Esophagus squamous epithelium (tissue), 5 donors: ENCODE results near the gene UBR2. TPM values are rescaled to one million over a fixed set of nuclear protein-coding genes. Genes with fewer than 3 reads are reported as not detected.

ENCODE experiments used
- DNase-seq: peaks from one replicate; lab custom pipeline; 2025; lab: John Stamatoyannopoulos, UW
- H3K27ac ChIP-seq, 4 donors: fragments of 200-600 bp; sonication (generic); one replicate each; pipeline ENCODE4 v1.5.1; 2016 to 2019; ENCODE audit warnings: mild to moderate bottlenecking in 1 of 4
- H3K27me3 ChIP-seq, 4 donors: fragments of 200-600 bp; sonication (generic); 1 replicate in 3 of 4; 2 replicates in 1 of 4; pipeline versions ENCODE4 v1.5.1 to v1.6.0; 2017 to 2021; ENCODE audit warnings: antibody characterized with exemption in 1 of 4
- H3K36me3 ChIP-seq, 3 donors: fragments of 200-600 bp; sonication (generic); one replicate each; pipeline ENCODE4 v1.5.1; 2016 to 2019
- H3K4me1 ChIP-seq, 3 donors: fragments of 200-600 bp; sonication (generic); one replicate each; pipeline ENCODE4 v1.5.1; 2017 to 2019
- H3K4me3 ChIP-seq, 4 donors: fragments of 200-600 bp; sonication (generic); 1 replicate in 3 of 4; 2 replicates in 1 of 4; pipeline ENCODE4 v1.5.1; 2016 to 2019; ENCODE audit warnings: mild to moderate bottlenecking in 2 of 4, moderate library complexity in 1 of 4
- H3K9me3 ChIP-seq, 3 donors: fragments of 200-600 bp; sonication (generic); one replicate each; pipeline ENCODE4 v1.5.1; 2016 to 2019
- CTCF ChIP-seq, 6 experiments: fragments of 450-650 bp in 4 of 6; fragments of 200-600 bp in 2 of 6; sonication (generic) in 2 of 6; IDR thresholded peaks; one replicate each; pipeline ENCODE4 v1.5.1; 2016 to 2019; ENCODE audit warnings: antibody characterized with exemption in 6 of 6, mild to moderate bottlenecking in 4 of 6, moderate library complexity in 4 of 6
- POLR2A ChIP-seq, 4 donors: fragments of 450-650 bp; IDR thresholded peaks; one replicate each; pipeline ENCODE4 v1.6.1; 2017; ENCODE audit warnings: antibody characterized with exemption in 4 of 4, mild to moderate bottlenecking in 4 of 4, moderate library complexity in 3 of 4
- WGBS, 2 donors: methylation state at CpG; one replicate each; pipeline ENCODE4 v1.1.5; 2018; 5-methylcytosine and 5-hydroxymethylcytosine counted together
- intact Hi-C: fragments of 100-400 bp; cut with DNase I; formaldehyde crosslinking; loops from one replicate; pipeline ENCODE4 v1.15.0; 2022
- total RNA-seq, 4 donors: library from RNA; depleted of rRNA; stranded (reverse); fragments of >200 nt; gene quantifications; one replicate each; pipeline ENCODE4 v1.1.0, GENCODE V29; 2016
- donor health status: DM: yes; HTN: yes; CAD: no.

UBR2 gene
- total RNA-seq, 4 donors from 2014 or later = 14.0 to 25.9 (median 20.4) TPM

GRCh38 chr6:42710316-42710715 is 146.5 kb downstream of the UBR2 start:
- Histone ChIP-seq H3K4me1 (peaks cover 0 to under 1% (median 0%) of the 10 kb centered on the region in 3 donors), H3K4me3 (no peak overlapping the region), H3K27me3 (no peaks in the 10 kb centered on the region), H3K27ac (no peak overlapping the region), H3K36me3 (no peaks in the 10 kb centered on the region), H3K9me3 (peaks cover 0 to 12% (median 0%) of the 10 kb centered on the region in 3 donors)
- intact Hi-C loops = no loop called here
- TF ChIP-seq CTCF (IDR thresholded peaks at IDR 0.05) (no peak), POLR2A (IDR thresholded peaks at IDR 0.05) (no peak)
- WGBS, 2 donors = 54 to 81% methylated on average over 5 to 9 of the region's 9 CpGs
- no peak for DNase-seq

GRCh38 chr6:42711930-42712329 is 148.1 kb downstream of the UBR2 start:
- Histone ChIP-seq H3K27me3 (no peaks in the 10 kb centered on the region), H3K4me1 (no peaks in the 10 kb centered on the region), H3K4me3 (no peak overlapping the region), H3K36me3 (no peaks in the 10 kb centered on the region), H3K9me3 (peaks cover 0 to 12% (median 0%) of the 10 kb centered on the region in 3 donors), H3K27ac (no peak overlapping the region)
- WGBS, 2 donors = 83 to 90% methylated on average over 5 of the region's 5 CpGs
- no peak for DNase-seq
- TF ChIP-seq POLR2A (IDR thresholded peaks at IDR 0.05) (no peak), CTCF (IDR thresholded peaks at IDR 0.05) (no peak)
- intact Hi-C loops = no loop called here

- H3K4me1 ChIP-seq = no peaks in the 10 kb centered on the region
- no peak overlapping the region for H3K27ac ChIP-seq
- no peak for DNase-seq
- TF ChIP-seq CTCF (IDR thresholded peaks at IDR 0.05) (no peak), POLR2A (IDR thresholded peaks at IDR 0.05) (no peak)
- 53 to 58% methylated on average over 4 of the region's 4 CpGs for WGBS, 2 donors
- H3K9me3 ChIP-seq = peaks cover 0 to 12% (median 0%) of the 10 kb centered on the region in 3 donors
- intact Hi-C loops = no loop called here
- no peaks in the 10 kb centered on the region for H3K36me3 ChIP-seq
- no peak overlapping the region for H3K4me3 ChIP-seq
- H3K27me3 ChIP-seq = no peaks in the 10 kb centered on the region
Observed at GRCh38 chr6:42714098-42714761, 150.4 kb downstream of the UBR2 start.

GRCh38 chr6:42715871-42716270 is 152.0 kb downstream of the UBR2 start:
- intact Hi-C loops = no loop called here
- TF ChIP-seq CTCF (IDR thresholded peaks at IDR 0.05) (no peak), POLR2A (IDR thresholded peaks at IDR 0.05) (no peak)
- WGBS, 2 donors = 76 to 84% methylated on average over 3 to 4 of the region's 4 CpGs
- DNase-seq = no peak
- Histone ChIP-seq H3K36me3 (no peaks in the 10 kb centered on the region), H3K4me1 (no peaks in the 10 kb centered on the region), H3K27me3 (no peaks in the 10 kb centered on the region), H3K4me3 (no peak overlapping the region), H3K27ac (no peak overlapping the region), H3K9me3 (peaks cover 0 to 12% (median 0%) of the 10 kb centered on the region in 3 donors)

- H3K36me3 ChIP-seq = no peaks in the 10 kb centered on the region
- TF ChIP-seq CTCF (IDR thresholded peaks at IDR 0.05) = no peak
- TF ChIP-seq POLR2A (IDR thresholded peaks at IDR 0.05) = no peak
- peaks cover 0 to 5% (median under 1%) of the 10 kb centered on the region in 3 donors for H3K4me1 ChIP-seq
- no peak overlapping the region for H3K4me3 ChIP-seq
- no peak for DNase-seq
- intact Hi-C loops = loop anchor here (10.0 kb wide), 1 partner anchor 154 kb away; the partner anchor contains the start of gene RPL7L1
- no peak overlapping the region for H3K27ac ChIP-seq
- WGBS, 2 donors = 51 to 62% methylated on average over 5 to 8 of the region's 8 CpGs
- H3K27me3 ChIP-seq = no peaks in the 10 kb centered on the region
- H3K9me3 ChIP-seq = no peaks in the 10 kb centered on the region
Observed at GRCh38 chr6:42720739-42721138, 156.9 kb downstream of the UBR2 start.
